Activated naive CD4-positive, alpha-beta T cell treated with anti-CD3 and anti-CD28 coated beads, Interleukin-2, amount 50 U/mL, for 24 hours (primary cell): ENCODE results near the gene FNBP1L.
"Not testable (repeated sequence)": the region's sequence is repeated elsewhere in the genome, so short reads cannot be mapped to it uniquely, and the experiment has no call there.

Experiments
- H3K27ac Mint-ChIP-seq: one replicate; pipeline ENCODE4 v1.8.0; 2021; ENCODE audit warnings: mild to moderate bottlenecking, mixed read lengths
- H3K27me3 Mint-ChIP-seq: one replicate; pipeline ENCODE4 v1.8.0; 2021; ENCODE audit warnings: mixed read lengths
- H3K36me3 Mint-ChIP-seq: one replicate; pipeline ENCODE4 v1.8.0; 2021; ENCODE audit warnings: mixed read lengths
- H3K4me1 Mint-ChIP-seq: one replicate; pipeline ENCODE4 v1.8.0; 2021; ENCODE audit warnings: mixed read lengths
- H3K4me3 Mint-ChIP-seq: one replicate; pipeline ENCODE4 v1.8.0; 2021; ENCODE audit warnings: mild to moderate bottlenecking, mixed read lengths
- H3K9me3 Mint-ChIP-seq: one replicate; pipeline ENCODE4 v1.8.0; 2021; ENCODE audit warnings: mixed read lengths

The FNBP1L gene

DNA sequence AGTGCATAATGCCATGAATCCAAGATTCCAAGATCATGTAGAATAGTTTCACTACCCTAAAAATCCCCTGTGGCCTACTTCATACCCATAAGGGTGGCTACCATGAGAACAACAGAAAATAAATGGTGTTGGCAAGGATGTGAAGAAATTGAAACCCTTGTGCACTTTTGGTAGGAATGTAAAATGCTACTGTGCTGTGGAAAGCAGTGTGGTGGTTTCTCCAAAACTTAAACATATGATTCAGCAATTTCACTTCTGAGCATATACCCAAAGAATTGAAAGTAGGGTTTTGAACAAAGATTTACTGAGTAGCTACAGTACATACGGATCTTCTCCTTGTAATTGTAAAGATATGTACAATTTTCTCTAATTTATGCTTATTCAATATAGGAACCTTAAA lies 16.0 kb downstream of the FNBP1L start:
- Mint-ChIP-seq H3K4me1 (no peaks in the 10 kb centered on the region), H3K9me3 (peaks cover 5% of the 10 kb centered on the region), H3K27me3 (peaks cover 3% of the 10 kb centered on the region), H3K36me3 (no peaks in the 10 kb centered on the region), H3K27ac (no peak overlapping the region), H3K4me3 (no peak overlapping the region)

DNA sequence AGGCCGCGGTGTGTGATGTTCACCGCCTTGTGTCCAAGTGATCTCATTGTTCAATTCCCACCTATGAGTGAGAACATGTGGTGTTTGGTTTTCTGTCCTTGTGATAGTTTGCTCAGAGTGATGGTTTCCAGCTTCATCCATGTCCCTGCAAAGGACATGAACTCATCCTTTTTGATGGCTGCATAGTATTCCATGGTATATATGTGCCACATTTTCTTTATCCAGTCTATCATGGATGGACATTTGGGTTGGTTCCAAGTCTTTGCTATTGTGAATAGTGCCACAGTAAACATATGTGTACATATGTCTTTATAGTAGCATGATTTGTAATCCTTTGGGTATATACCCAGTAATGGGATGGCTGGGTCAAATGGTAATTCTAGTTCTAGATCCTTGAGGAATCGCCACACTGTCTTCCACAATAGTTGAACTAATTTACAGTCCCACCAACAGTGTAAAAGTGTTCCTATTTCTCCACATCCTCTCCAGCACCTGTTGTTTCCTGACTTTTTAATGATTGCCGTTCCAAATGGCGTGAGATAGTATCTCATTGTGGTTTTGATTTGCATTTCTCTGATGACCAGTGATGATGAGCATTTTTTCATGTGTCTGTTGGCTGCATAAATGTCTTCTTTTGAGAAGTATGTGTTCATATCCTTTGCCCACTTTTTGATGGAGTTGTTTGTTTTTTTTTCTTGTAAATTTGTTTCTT lies 17.6 kb downstream of the FNBP1L start:
- H3K4me1 Mint-ChIP-seq, H3K9me3 Mint-ChIP-seq, H3K27me3 Mint-ChIP-seq, H3K4me3 Mint-ChIP-seq, H3K36me3 Mint-ChIP-seq, H3K27ac Mint-ChIP-seq: not testable (repeated sequence)

DNA sequence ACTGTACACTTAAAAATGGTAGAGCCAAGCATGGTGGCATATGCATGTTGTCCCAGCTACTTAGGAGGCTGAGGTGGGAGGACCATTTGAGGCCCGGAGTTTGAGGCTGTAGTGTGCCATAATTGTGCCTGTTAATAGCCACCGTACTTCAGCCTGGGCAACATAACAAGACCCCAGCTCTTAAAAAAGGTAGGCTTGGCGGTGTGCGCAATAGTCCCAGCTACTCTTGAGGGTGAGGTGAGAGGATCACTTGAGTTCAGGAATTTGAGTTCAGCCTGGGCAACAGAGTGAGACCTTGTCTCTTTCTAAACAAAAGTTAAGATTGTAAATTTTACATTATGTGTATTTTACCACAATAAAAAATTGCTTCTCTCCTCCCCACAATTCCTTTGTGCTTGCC lies 19.7 kb downstream of the FNBP1L start:
- H3K9me3 Mint-ChIP-seq, result peaks cover 5% of the 10 kb centered on the region
- H3K27ac Mint-ChIP-seq, result no peak overlapping the region
- H3K4me1 Mint-ChIP-seq, result no peaks in the 10 kb centered on the region
- H3K36me3 Mint-ChIP-seq, result no peaks in the 10 kb centered on the region
- no peak overlapping the region for H3K4me3 Mint-ChIP-seq
- peaks cover 3% of the 10 kb centered on the region for H3K27me3 Mint-ChIP-seq

GRCh38 chr1:93468662-93469061 lies 20.7 kb downstream of the FNBP1L start:
- H3K9me3 Mint-ChIP-seq, result peaks cover 5% of the 10 kb centered on the region
- H3K4me3 Mint-ChIP-seq, result no peak overlapping the region
- peaks cover 3% of the 10 kb centered on the region for H3K27me3 Mint-ChIP-seq
- no peak overlapping the region for H3K27ac Mint-ChIP-seq
- H3K36me3 Mint-ChIP-seq, result no peaks in the 10 kb centered on the region
- H3K4me1 Mint-ChIP-seq, result no peaks in the 10 kb centered on the region

DNA sequence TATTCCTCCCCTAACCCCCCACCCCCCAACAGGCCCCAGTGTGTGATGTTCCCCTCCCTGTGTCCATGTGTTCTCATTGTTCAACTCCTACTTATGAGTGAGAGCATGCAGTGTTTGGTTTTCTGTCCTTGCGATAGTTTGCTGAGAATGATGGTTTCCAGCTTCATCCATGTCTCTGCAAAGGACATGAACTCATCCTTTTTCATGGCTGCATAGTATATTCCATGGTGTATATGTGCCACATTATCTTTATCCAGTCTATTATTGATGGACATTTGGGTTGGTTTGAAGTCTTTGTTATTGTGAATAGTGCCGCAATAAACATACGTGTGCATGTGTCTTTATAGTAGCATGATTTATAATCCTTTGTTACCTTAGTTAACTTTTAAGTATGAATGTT lies 21.3 kb downstream of the FNBP1L start:
- H3K27me3 Mint-ChIP-seq, H3K4me1 Mint-ChIP-seq, H3K36me3 Mint-ChIP-seq, H3K4me3 Mint-ChIP-seq, H3K9me3 Mint-ChIP-seq, H3K27ac Mint-ChIP-seq: not testable (repeated sequence)

GRCh38 chr1:93471284-93471683 lies 23.4 kb downstream of the FNBP1L start:
- Mint-ChIP-seq H3K27ac (no peak overlapping the region), H3K36me3 (no peaks in the 10 kb centered on the region), H3K9me3 (peaks cover 5% of the 10 kb centered on the region), H3K4me3 (no peak overlapping the region), H3K4me1 (no peaks in the 10 kb centered on the region), H3K27me3 (peaks cover 7% of the 10 kb centered on the region)

DNA sequence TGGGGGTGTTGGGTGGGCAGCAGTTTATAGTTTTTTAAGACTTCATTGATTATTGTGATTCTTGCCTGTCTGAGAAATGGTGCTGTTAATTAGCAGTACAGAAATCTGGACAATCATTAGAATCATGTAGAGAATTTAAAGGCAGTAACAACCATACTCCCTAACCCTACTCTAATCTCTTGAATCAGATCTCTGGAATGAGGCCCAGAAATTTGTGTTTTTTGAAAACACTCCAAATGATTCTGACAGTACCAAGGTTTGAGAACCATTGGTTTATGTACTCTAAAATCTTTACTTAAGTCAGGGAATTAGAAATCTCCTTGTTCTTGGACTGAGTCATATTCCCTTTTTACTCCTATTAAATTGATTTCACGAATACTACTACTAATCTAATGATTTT lies 24.0 kb downstream of the FNBP1L start:
- Mint-ChIP-seq H3K27ac (no peak overlapping the region), H3K4me3 (no peak overlapping the region)

DNA sequence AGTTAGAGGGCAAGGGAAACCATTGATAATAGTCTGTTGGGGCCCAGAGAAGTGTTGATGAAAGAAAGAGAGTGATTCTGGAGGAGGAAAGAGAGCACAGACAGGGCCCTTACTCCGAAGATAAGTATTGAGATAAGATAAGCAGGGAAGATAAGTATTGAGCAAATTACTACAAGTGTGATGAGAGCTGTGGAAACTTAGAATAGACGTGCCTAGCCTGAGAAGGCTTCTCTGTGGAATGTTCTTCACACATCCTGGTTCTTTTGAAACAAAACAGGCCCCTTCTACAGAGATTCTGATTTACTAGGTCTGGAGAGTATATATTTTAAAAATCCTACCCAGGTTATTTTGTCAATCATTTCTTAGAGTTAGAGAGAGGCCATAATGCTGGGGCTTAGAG lies 26.4 kb downstream of the FNBP1L start:
- H3K4me1 Mint-ChIP-seq, result no peaks in the 10 kb centered on the region
- H3K4me3 Mint-ChIP-seq, result no peak overlapping the region
- H3K36me3 Mint-ChIP-seq, result peaks cover 5% of the 10 kb centered on the region
- peaks cover 7% of the 10 kb centered on the region for H3K27me3 Mint-ChIP-seq
- no peak overlapping the region for H3K27ac Mint-ChIP-seq
- peaks cover 15% of the 10 kb centered on the region for H3K9me3 Mint-ChIP-seq

More for the DNA sequence above, 24.0 kb downstream of the FNBP1L start:
- Mint-ChIP-seq H3K4me1 (no peaks in the 10 kb centered on the region), H3K27me3 (peaks cover 7% of the 10 kb centered on the region), H3K36me3 (no peaks in the 10 kb centered on the region), H3K9me3 (peaks cover 5% of the 10 kb centered on the region)

DNA sequence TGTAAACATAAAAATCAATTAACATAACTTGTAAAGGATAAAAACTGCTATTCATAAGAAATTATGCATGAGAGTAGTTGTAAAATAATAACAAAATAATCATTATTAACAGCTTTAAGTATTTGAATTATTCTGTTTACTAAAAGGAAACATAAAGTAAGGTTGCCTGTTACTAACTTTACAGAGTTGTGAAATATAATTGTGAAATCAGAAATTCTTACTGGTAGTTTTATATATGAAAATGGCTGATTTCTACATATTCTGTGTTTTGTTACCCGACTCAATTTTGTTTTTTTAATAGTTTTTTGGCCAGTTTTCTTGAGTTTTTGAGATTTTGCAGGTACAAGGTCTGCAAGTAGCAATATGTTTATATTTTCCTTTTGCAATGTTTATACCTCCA lies 27.8 kb downstream of the FNBP1L start:
- Mint-ChIP-seq H3K4me3 (no peak overlapping the region), H3K36me3 (peaks cover 6% of the 10 kb centered on the region), H3K4me1 (no peaks in the 10 kb centered on the region), H3K27me3 (peaks cover 7% of the 10 kb centered on the region), H3K9me3 (peaks cover 15% of the 10 kb centered on the region), H3K27ac (no peak overlapping the region)

DNA sequence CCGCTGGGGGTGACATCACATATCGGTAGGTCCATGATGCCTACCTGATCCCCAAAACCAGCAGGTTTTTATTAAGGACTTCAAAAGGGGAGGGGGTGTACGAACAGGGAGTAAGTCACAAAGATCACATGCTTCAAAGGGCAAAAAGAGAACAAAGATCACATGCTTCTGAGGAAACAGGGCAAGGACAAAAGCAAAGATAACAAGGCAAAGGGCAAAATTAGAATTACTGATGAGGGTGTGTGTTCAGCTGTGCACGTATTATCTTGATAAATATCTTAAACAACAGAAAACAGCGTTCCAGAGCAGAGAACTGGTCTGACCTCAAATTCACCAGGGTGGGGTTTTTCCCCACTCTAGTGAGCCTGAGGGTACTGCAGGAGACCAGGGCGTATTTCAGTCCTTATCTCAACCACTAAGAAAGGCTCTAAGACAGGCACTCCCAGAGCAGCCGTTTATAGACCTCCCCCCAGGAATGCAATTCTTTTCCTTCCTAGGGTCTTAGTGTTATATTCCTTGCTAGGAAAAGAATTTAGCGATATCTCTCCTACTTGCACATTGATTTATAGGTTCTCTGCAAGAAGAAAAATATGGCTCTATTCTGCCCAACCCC lies 31.3 kb downstream of the FNBP1L start:
- peaks cover 15% of the 10 kb centered on the region for H3K9me3 Mint-ChIP-seq
- not testable (repeated sequence) for H3K36me3 Mint-ChIP-seq, H3K27me3 Mint-ChIP-seq, H3K4me3 Mint-ChIP-seq, H3K27ac Mint-ChIP-seq, H3K4me1 Mint-ChIP-seq

GRCh38 chr1:93481899-93482298 lies 34.0 kb downstream of the FNBP1L start:
- not testable (repeated sequence) for H3K27me3 Mint-ChIP-seq, H3K4me1 Mint-ChIP-seq, H3K27ac Mint-ChIP-seq, H3K4me3 Mint-ChIP-seq, H3K36me3 Mint-ChIP-seq
- H3K9me3 Mint-ChIP-seq, result peaks cover 15% of the 10 kb centered on the region

DNA sequence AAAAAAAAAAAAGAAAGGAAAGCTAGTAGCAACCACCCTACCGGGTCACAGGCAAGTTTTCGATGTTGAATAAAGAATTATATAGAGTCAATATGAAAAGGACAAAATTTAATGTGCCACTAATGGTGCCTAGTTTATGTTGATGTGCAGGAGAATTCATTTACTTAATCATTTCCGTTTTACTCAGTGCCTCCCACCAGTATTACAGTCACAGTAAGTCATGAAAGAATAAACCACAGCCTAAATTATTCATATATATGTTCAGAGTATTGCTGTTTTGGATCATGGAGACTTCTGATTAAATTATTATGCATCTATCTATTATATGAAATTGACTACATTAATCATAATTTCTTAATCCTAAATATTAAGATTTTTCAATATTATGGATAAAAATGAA lies 35.3 kb downstream of the FNBP1L start:
- Mint-ChIP-seq H3K4me3 (no peak overlapping the region), H3K4me1 (no peaks in the 10 kb centered on the region), H3K9me3 (peaks cover 11% of the 10 kb centered on the region)

DNA sequence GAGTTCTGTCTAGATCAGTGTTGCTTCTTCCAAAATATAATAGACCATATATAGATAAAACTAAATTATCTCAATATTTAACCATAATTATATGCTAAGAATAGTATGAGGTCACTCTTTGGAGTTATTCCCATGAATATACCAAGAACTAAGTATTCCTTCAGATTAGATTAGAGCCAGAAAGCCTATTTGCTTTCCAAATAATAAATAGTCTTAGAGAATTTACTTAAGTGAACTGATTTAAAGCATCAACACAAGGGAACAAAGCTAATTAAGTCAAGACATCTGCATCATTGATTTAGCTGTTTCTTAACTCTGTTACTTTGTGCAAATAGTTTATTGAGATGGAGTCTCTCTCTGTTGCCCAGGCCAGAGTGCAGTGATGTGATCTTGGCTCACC lies 35.7 kb downstream of the FNBP1L start:
- peaks cover 2% of the 10 kb centered on the region for H3K27me3 Mint-ChIP-seq
- H3K4me3 Mint-ChIP-seq, result no peak overlapping the region
- H3K4me1 Mint-ChIP-seq, result no peaks in the 10 kb centered on the region
- no peak overlapping the region for H3K27ac Mint-ChIP-seq
- H3K9me3 Mint-ChIP-seq, result peaks cover 7% of the 10 kb centered on the region
- peaks cover 2% of the 10 kb centered on the region for H3K36me3 Mint-ChIP-seq

More for the DNA sequence above, 35.3 kb downstream of the FNBP1L start:
- no peak overlapping the region for H3K27ac Mint-ChIP-seq
- H3K27me3 Mint-ChIP-seq, result peaks cover 2% of the 10 kb centered on the region
- peaks cover 3% of the 10 kb centered on the region for H3K36me3 Mint-ChIP-seq

- H3K27ac Mint-ChIP-seq, result no peak overlapping the region
Observed at GRCh38 chr1:93488207-93488606, 40.3 kb downstream of the FNBP1L start.

DNA sequence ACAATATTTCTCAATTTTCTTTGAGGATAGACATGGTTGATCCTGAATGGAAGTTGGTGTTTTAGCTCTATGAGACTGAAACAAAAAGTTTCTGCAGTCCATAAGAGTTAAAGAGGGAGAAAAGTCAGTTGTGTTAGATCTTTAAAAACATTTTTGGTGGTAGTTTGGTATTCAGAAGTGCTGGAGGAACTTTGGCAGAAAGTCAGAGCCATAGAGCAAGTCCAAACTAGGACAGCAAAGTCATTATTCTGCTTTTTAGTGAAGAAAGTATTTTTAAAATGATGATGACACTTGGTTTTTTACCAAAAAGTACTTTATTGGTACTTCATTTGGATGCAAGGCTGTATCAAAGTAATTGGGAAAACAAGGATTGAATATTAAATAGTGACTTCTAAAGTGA lies 41.8 kb downstream of the FNBP1L start:
- H3K27me3 Mint-ChIP-seq, result peaks cover 6% of the 10 kb centered on the region
- H3K27ac Mint-ChIP-seq, result no peak overlapping the region
- no peak overlapping the region for H3K4me3 Mint-ChIP-seq

More at GRCh38 chr1:93488207-93488606, 40.3 kb downstream of the FNBP1L start:
- Mint-ChIP-seq H3K36me3 (no peaks in the 10 kb centered on the region), H3K4me3 (no peak overlapping the region), H3K27me3 (peaks cover 6% of the 10 kb centered on the region), H3K9me3 (no peaks in the 10 kb centered on the region), H3K4me1 (no peaks in the 10 kb centered on the region)

GRCh38 chr1:93490357-93490756 lies 42.4 kb downstream of the FNBP1L start:
- H3K4me3 Mint-ChIP-seq, result no peak overlapping the region
- H3K4me1 Mint-ChIP-seq, result no peaks in the 10 kb centered on the region
- H3K36me3 Mint-ChIP-seq, result no peaks in the 10 kb centered on the region
- H3K9me3 Mint-ChIP-seq, result no peaks in the 10 kb centered on the region
- H3K27ac Mint-ChIP-seq, result no peak overlapping the region
- H3K27me3 Mint-ChIP-seq, result peaks cover 6% of the 10 kb centered on the region

More for the DNA sequence above, 41.8 kb downstream of the FNBP1L start:
- Mint-ChIP-seq H3K9me3 (no peaks in the 10 kb centered on the region), H3K4me1 (no peaks in the 10 kb centered on the region), H3K36me3 (no peaks in the 10 kb centered on the region)

DNA sequence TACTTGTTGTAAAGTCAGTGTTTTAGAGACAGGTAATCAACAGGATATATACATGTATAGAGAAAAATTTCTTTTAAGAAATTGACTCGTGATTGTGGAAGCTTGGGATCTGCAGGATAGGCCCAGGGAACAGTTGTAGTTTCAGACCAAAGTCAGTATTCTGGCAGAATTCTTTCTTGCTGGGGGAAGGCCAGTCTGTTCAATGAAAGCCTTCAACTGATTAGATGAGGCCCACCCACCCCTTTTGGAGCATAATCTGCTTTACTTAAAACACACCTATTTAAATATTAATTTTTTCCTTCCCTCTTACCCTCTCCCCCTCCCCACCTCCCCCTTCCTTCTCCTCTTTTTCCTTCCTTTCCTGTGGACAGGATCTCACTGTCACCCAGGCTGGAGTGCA lies 48.0 kb downstream of the FNBP1L start:
- H3K4me1 Mint-ChIP-seq, result no peaks in the 10 kb centered on the region
- H3K9me3 Mint-ChIP-seq, result no peaks in the 10 kb centered on the region

More for the DNA sequence above, 48.0 kb downstream of the FNBP1L start:
- H3K36me3 Mint-ChIP-seq, result no peaks in the 10 kb centered on the region
- H3K27me3 Mint-ChIP-seq, result no peaks in the 10 kb centered on the region
- H3K27ac Mint-ChIP-seq, result no peak overlapping the region
- H3K4me3 Mint-ChIP-seq, result no peak overlapping the region
